LoVo (cell line): ENCODE results near the gene AHCYL1.
A peak's percentile ranks its signal among the peaks of the same experiment; 100 is the strongest.
"Not testable (repeated sequence)": the region's sequence is repeated elsewhere in the genome, so short reads cannot be mapped to it uniquely, and the experiment has no call there.

Source experiments
- DNase-seq: peaks from one replicate; pipeline ENCODE4 v3.0.0-alpha.2; 2016; ENCODE audit warnings: low spot score

Gene AHCYL1

DNA sequence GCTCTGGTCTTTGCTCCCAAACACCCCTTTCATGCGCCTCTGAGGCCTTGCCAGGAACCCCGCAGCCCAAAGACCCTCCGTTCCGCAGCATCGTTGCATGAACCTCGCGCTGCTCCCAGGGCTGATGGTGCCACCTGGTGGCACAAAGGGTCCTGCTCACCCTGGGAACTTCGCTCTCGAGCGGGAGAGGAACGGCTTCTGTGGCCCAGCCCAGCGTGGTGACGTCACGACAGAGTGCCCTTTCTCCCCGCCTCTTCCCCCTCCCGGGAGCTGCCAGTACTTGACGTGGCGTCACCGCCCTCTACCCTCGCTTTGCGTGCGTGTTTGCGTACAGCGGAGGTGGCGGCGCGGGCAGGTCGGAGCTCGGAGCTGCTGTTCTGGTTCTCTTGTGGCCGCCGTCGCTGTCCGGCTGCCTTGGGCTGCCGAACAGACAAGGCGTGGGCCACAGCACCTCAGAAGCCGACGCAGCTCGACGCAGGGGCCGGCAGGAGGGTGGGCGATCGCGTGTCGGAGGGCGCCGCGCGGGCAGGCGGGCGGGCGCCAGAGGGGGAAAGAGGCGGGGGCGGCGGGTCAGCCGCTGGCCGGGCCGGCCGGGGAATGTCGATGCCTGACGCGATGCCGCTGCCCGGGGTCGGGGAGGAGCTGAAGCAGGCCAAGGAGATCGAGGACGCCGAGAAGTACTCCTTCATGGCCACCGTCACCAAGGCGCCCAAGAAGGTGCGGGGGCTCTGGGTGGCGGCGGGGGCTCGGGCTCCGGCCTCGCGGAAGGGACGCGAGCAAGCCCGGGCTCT lies at the start of gene AHCYL1:
TSS of gene AHCYL1 (plus strand) at position 310 of the 791 bp plus-strand sequence. CDS start at position 598, 288 bp downstream.
- DNase-seq: peak; percentile 99

DNA sequence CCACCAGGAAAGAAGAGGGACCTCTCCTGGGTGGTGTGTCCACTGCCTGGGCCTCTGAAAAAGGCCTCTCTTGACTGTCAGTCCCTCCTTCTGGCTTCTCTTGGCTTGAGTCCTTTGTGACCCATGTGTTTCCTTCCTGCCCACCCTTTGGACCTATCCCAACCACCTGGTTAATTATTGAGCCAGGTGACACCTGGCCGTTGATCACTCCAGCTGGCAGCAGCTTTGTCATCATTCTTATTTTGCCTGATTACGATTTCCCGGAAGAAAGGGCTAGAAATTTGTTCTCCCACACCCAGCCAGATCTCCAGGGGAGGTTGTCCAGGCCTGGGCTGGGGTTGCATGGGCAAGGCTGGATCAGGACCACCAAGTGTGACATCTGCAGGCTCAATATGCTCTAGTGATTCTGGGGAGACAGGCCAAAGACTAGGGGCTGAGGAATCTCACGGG lies 49.1 kb upstream of the AHCYL1 start:
- peak; percentile 72 for DNase-seq

- no peak for DNase-seq
These were observed 46.8 kb upstream of the AHCYL1 start for GRCh38 chr1:109937738-109938137.

DNA sequence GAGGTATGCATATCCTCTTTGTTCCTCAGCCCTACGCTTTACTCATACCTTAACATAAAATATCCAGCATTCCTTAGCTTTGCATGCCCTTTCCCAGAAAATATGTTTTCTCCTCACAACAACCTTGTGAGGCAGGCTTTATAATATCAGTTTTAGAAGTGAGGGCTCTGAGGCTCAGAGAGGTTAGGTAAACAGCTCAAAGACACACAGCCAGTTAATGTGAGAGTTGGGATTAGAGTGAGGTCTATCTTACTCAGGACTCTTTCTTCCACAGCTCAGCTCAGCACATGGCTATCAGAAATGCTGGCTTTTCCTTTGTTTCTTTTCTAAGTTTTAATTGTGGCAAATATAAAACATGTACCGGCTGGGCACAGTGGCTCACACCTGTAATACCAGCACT lies 46.0 kb upstream of the AHCYL1 start:
- no peak for DNase-seq

GRCh38 chr1:109942434-109942833 lies 42.1 kb upstream of the AHCYL1 start:
- DNase-seq: no peak

DNA sequence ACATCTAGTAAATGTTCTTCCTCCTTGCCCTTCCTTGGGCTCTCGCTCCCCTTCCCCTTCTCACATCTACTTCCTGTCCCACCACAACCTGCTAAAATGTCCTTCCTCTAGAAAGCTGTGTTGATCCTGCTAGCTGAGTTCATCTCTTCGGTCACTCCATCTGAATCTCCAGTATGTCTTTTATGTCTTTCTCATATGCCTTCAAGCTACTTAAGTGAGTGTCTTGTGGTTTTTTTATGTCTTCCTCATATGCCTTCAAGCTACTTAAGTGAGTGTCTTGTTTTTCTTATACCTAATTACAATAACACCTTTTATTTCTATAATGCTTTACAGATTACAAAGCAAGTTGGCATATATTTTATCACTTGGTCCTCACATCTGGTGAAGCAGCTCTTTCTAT lies 40.0 kb upstream of the AHCYL1 start:
- no peak for DNase-seq

DNA sequence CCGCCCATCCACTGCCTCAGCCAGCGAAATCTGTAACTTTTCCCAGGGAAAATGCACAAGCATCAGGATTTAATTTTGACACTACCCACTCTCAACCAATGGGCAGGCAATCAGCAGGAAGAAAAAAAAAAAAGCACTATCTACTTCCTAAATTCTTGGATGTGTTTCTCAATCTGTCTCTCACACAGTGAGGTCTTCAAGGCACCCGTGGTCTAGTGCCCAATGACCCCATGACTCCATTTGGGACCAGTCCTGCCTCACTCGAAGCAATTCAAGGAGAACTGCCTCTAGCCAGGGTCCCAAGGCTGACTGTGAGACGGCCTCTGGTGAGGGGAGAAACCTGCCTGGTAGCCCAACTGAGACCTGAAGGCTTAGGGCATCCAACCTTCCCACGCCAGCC lies 38.1 kb upstream of the AHCYL1 start:
- DNase-seq: no peak

DNA sequence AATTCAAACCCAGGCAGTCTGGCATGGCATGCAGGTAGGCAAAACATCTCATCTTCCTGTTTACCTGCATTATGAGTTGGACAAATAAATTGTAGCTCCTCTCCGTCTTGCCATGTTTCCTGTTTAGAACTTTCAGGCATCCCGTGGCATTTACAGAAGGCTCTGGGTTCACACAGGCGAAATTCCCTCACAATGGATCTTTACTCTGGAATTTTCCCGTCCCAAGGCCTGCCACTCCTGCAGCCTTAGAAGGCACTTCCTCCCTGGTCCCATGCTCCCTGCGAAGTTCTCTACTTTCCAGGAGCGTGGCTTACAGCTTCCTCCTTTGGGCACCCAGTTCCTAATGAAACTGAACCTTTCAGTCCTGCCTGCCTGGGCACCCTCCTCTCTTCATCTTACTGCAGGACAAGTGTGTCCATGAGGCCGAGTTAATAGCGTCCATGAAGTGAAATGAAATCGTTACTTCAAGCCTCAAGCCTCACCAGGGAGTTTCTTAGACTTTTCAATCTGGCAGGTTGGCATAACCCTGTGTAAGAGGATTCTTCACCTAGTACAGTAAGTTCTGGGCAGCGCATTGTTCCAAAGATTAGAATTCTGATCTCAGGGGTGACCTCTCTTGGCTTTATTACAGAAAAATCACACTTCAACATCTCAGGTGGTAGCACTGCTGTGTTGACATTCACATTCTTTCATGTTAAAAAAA lies 36.8 kb upstream of the AHCYL1 start:
- DNase-seq: no peak

DNA sequence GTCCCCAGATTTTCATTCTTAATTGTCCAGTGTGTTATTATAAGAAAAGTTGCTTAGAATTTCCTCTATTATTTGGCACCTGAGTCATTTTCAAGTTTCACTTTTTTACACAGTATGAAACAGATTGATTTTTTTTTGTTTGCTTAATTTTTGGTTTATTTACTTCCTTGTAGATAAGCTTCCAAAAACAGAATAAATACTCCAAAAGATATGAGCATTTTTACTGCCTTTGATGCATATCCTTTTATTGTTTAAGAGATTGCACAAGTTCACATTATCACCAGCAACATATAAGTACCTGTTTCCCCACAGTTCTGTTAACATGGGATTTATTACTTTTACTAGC lies 36.3 kb upstream of the AHCYL1 start:
- no peak for DNase-seq

DNA sequence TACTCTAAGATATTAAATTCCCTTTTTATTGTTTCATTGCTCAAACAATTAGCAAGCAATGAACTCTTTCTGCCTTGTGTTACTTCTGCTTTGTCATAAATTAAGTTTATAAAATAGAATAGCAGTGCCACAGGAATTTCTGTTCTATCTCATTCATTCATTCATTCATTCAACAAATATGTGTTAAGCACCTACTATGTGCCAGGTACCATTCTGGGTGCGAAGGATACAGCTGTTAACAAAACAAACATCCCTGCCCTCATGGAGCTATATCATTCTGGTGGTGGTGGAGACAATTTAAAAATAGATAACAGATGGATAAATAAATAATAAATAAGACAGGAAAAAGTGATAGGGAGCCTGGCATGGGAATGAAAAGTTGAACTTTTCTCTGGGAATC lies 34.5 kb upstream of the AHCYL1 start:
- DNase-seq: no peak

DNA sequence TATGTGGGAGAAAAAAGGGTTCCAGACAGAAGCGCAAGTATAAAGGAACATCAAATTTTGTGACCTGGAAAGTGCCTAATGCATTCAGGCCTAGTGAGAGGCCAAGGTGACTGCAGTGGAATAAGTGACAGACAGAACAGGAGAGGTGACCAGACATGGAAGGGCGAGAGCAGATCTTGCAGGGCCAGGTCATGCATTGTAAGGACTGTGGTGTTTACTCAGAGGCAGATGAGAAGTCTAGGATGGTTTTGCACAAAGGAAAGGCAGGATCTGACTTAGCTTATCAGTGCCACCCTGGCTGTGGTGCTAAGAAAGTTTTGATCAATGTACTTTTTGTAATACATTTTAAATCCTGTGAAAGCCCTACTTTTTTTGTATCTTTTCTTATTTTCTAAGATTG lies 34.1 kb upstream of the AHCYL1 start:
- DNase-seq: no peak

- DNase-seq: not testable (repeated sequence)
These were observed 33.1 kb upstream of the AHCYL1 start for GRCh38 chr1:109951501-109951900.

GRCh38 chr1:109954041-109954512 lies 30.5 kb upstream of the AHCYL1 start:
- no peak for DNase-seq

GRCh38 chr1:109959632-109959973 lies 25.0 kb upstream of the AHCYL1 start:
- DNase-seq: no peak

DNA sequence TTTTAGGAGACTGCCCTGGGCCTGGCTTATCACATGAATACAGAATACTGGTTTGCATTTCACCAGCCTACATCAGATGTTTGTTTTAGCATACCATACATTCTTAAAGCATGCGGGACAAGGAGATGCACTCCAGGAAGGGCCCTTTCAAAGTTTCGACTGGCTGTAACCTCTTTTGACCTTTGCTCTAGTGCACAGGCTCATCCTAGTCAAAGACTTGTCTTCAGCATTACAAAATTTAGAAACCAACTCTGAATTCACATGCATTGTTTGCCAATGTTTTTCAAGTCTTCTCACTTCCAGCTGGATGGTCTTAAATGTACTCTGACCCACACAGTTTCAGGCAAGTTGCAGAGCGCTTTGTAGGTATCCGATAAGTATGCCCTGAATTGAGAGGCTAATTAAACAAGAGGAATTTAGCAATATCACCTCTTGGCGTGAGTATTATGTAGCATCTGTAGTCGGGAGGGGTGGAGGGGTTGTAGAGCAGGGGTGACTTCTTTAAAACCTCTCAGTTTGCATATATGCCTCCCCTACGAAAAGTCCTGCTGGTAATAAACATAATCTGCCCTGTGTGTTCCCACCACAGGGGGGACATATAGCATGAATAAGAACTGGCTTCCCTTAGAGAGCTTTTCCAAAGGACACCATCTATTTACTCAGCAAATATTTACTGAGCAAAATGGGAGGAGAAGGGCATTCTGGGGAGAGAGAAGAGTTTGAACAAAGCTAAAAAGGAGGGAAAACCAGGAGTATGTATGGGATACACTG lies 24.4 kb upstream of the AHCYL1 start:
- DNase-seq: peak; percentile 35

GRCh38 chr1:109960745-109961094 lies 23.8 kb upstream of the AHCYL1 start:
- no peak for DNase-seq

DNA sequence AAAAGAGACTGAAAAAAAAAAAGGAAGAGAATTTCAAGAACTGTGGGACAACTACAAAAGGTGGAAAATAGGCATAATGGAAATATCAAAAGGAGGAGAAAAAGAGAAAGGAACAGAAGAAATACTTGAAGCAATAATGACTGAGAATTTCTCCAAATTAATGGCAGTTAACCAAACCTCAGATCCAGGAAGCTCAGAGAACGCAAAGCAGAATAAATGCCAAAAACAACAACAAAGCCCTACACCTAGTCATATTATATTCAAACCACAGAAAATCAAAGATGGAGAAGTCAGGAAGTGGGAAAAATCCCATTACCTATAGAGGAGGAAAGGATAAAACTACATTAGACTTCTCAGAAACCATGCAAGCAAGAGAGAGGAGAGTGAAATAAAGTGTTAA lies 20.7 kb upstream of the AHCYL1 start:
- no peak for DNase-seq

DNA sequence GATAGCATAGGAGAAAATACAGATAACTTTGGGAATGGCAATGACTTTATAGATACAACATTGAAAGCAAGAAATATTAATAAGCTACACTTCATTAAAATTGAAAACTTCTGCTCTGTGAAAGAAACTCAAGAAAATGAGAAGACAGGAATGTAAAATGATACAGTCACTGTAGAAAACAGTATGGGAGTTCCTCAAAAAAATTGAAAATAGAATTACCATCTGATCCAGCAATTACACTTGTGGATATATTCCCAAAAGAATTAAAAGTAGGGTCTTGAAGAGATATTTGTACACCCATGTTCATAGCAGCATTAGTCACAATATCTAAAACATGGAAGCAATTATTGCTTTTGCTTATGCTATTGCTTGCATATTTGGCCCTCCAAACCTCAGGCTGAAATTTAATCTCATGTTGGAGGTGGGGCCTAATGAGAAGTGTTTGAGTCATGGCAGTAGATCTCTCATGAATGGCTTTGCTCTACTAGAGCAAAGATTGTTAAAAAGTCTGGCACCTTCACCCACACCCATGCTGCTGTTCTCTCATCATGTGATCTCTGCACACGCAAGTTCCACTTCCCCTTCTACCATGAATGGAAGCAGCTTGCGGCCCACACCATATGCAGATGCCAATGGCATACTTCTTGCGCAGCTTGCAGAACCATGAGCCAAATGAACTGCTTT lies 15.3 kb upstream of the AHCYL1 start:
- no peak for DNase-seq

DNA sequence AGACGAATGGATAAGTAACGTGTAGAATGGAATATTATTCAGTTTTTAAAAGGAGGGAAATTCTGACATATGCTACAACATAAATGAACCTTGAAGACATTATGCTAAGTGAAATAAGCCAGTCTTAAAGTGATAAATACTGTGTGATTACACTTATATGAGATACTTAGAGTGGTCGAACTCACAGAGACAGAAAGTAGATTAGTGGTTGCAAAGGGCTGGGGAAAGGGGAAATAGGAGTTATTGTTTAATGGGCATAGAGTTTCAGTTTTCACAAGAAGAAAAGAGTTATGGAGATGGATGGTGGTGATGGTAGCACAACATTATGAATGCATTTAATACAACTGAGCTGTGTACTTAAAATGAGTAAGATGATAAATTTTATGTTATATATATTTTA lies 14.7 kb upstream of the AHCYL1 start:
- no peak for DNase-seq

- DNase-seq: no peak
These were observed 13.0 kb upstream of the AHCYL1 start for GRCh38 chr1:109971559-109971958.

GRCh38 chr1:109974191-109974590 lies 10.4 kb upstream of the AHCYL1 start:
- no peak for DNase-seq

DNA sequence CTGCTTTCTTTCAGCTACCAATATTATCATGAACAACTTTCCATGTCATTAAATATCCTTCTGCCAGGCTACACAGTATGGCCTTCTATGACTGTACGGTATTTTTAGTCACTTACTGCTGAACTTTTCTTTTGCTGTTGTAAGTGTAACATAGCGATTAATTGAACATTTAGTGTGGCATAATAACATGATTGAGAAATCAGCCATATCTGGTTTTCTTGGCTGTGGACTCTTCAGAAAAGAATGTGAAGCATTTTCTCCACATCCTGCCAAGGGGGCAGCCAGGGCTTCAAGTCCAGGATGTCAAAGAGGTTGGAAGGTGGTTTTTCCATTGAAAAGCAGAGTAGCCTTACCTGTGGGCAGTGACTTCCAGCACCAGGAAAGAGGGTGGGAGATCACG lies 8.8 kb upstream of the AHCYL1 start:
- DNase-seq: peak; percentile 12
